H9 (cell line): Measurements from ENCODE around the gene C21orf58. TPM values are rescaled to one million over a fixed set of nuclear protein-coding genes. Genes with fewer than 3 reads are reported as not detected.
A peak's percentile ranks its signal among the peaks of the same experiment; 100 is the strongest.

ENCODE experiments used
- DNase-seq: peaks from one replicate; pipeline ENCODE4 v3.0.0-alpha.2; 2017
- H2AFZ ChIP-seq: one replicate; pipeline ENCODE4 v1.6.1; 2013; ENCODE audit warnings: mild to moderate bottlenecking, low read length, control low read depth, moderate library complexity
- H2AK5ac ChIP-seq: 2 replicates; pipeline ENCODE4 v1.6.1; 2013; ENCODE audit warnings: low read length, control low read depth, mixed read lengths; ENCODE audit not compliant: insufficient read length
- H2BK120ac ChIP-seq: one replicate; pipeline ENCODE4 v1.6.1; 2013; ENCODE audit warnings: low read depth, mild to moderate bottlenecking, low read length, control low read depth, inconsistent platforms; ENCODE audit not compliant: poor library complexity, severe bottlenecking
- H2BK12ac ChIP-seq: 2 replicates; pipeline ENCODE4 v1.6.1; 2013; ENCODE audit warnings: low read length, control low read depth, mixed read lengths, low read depth; ENCODE audit not compliant: insufficient read length
- H2BK15ac ChIP-seq: 2 replicates; pipeline ENCODE4 v1.6.1; 2013; ENCODE audit warnings: low read depth, low read length, control low read depth
- H2BK20ac ChIP-seq: one replicate; pipeline ENCODE4 v1.6.1; 2013; ENCODE audit warnings: low read depth, mild to moderate bottlenecking, low read length, control low read depth, inconsistent platforms; ENCODE audit not compliant: poor library complexity, severe bottlenecking
- H2BK5ac ChIP-seq: 2 replicates; pipeline ENCODE4 v1.6.1; 2013; ENCODE audit warnings: low read length, control low read depth, mixed read lengths; ENCODE audit not compliant: insufficient read length
- H3K14ac ChIP-seq: 2 replicates; pipeline ENCODE4 v1.6.1; 2013; ENCODE audit warnings: low read length, control low read depth; ENCODE audit not compliant: insufficient read depth
- H3K18ac ChIP-seq: 2 replicates; pipeline ENCODE4 v1.6.1; 2013; ENCODE audit warnings: low read depth, mild to moderate bottlenecking, mixed read lengths, low read length, control low read depth; ENCODE audit not compliant: insufficient read length
- H3K23ac ChIP-seq: 2 replicates; pipeline ENCODE4 v1.6.1; 2013; ENCODE audit warnings: low read length, control low read depth, mixed read lengths, low read depth; ENCODE audit not compliant: insufficient read length
- H3K23me2 ChIP-seq: 2 replicates; pipeline ENCODE4 v1.6.1; 2013; ENCODE audit warnings: low read depth, mild to moderate bottlenecking, mixed read lengths, low read length, control low read depth; ENCODE audit not compliant: insufficient read length, poor library complexity, severe bottlenecking
- H3K27ac ChIP-seq: 2 replicates; pipeline ENCODE4 v1.5.1; 2013; ENCODE audit warnings: low read length, control low read depth, mixed read lengths, low read depth; ENCODE audit not compliant: insufficient read length
- H3K27me3 ChIP-seq: 2 replicates; pipeline ENCODE4 v1.6.1; 2013; ENCODE audit warnings: low read length, control low read depth, inconsistent platforms; ENCODE audit not compliant: insufficient read depth
- H3K4ac ChIP-seq: 2 replicates; pipeline ENCODE4 v1.6.1; 2013; ENCODE audit warnings: low read depth, mild to moderate bottlenecking, control low read depth, inconsistent platforms, low read length, moderate library complexity
- H3K4me1 ChIP-seq: 2 replicates; pipeline ENCODE4 v1.6.1; 2013; ENCODE audit warnings: low read length, control low read depth, inconsistent platforms; ENCODE audit not compliant: insufficient read depth
- H3K4me2 ChIP-seq: 2 replicates; pipeline ENCODE4 v1.6.1; 2013; ENCODE audit warnings: low read length, control low read depth, mixed read lengths; ENCODE audit not compliant: insufficient read length, insufficient read depth
- H3K56ac ChIP-seq: 2 replicates; pipeline ENCODE4 v1.6.1; 2013; ENCODE audit warnings: low read depth, mild to moderate bottlenecking, mixed read lengths, low read length, control low read depth; ENCODE audit not compliant: insufficient read length
- H3K79me1 ChIP-seq: 2 replicates; pipeline ENCODE4 v1.6.1; 2013; ENCODE audit warnings: low read depth, mild to moderate bottlenecking, moderate library complexity, low read length, control low read depth, inconsistent platforms; ENCODE audit not compliant: insufficient read depth, poor library complexity, severe bottlenecking
- H3K79me2 ChIP-seq: 2 replicates; pipeline ENCODE4 v1.6.1; 2013; ENCODE audit warnings: low read length, control low read depth, inconsistent platforms; ENCODE audit not compliant: insufficient read depth
- H3K9ac ChIP-seq: 2 replicates; pipeline ENCODE4 v1.6.1; 2013; ENCODE audit warnings: low read length, control low read depth, mixed read lengths; ENCODE audit not compliant: insufficient read length; ENCODE audit errors: extremely low read depth
- H3K9me3 ChIP-seq: one replicate; pipeline ENCODE4 v1.6.1; 2013; ENCODE audit warnings: low read depth, low read length, inconsistent platforms; ENCODE audit not compliant: control insufficient read depth
- H3T11ph ChIP-seq: one replicate; pipeline ENCODE4 v1.6.1; 2013; ENCODE audit warnings: mild to moderate bottlenecking, low read length, control low read depth, inconsistent platforms
- H4K20me1 ChIP-seq: one replicate; pipeline ENCODE4 v1.6.1; 2013; ENCODE audit not compliant: control insufficient read depth, insufficient read length, insufficient read depth
- H4K5ac ChIP-seq: 2 replicates; pipeline ENCODE4 v1.6.1; 2013; ENCODE audit warnings: low read depth, mild to moderate bottlenecking, mixed read lengths, low read length, control low read depth; ENCODE audit not compliant: insufficient read length
- H4K8ac ChIP-seq: replicated peaks from 2 replicates; pipeline ENCODE4 v1.6.1; 2013; ENCODE audit warnings: low read length, control low read depth, mixed read lengths, low read depth; ENCODE audit not compliant: insufficient read length
- H4K91ac ChIP-seq: 2 replicates; pipeline ENCODE4 v1.6.1; 2013; ENCODE audit warnings: low read depth, mild to moderate bottlenecking, moderate library complexity, mixed read lengths, low read length, control low read depth; ENCODE audit not compliant: insufficient read length
- H3K27ac Mint-ChIP-seq, 3 experiments: 2 replicates in 2 of 3; 3 replicates in 1 of 3; pipeline ENCODE4 v1.8.0; 2020 to 2021; ENCODE audit warnings: mixed read lengths in 3 of 3, mild to moderate bottlenecking in 1 of 3, moderate library complexity in 1 of 3
- H3K27me3 Mint-ChIP-seq: 2 replicates; pipeline ENCODE4 v1.8.0; 2021; ENCODE audit warnings: low read depth, mild to moderate bottlenecking, moderate library complexity, mixed read lengths
- H3K36me3 Mint-ChIP-seq, 3 experiments: 2 replicates in 2 of 3; 3 replicates in 1 of 3; pipeline ENCODE4 v1.8.0; 2020 to 2021; ENCODE audit warnings: low read depth in 3 of 3, mixed read lengths in 3 of 3; ENCODE audit not compliant: insufficient read depth in 1 of 3
- H3K4me1 Mint-ChIP-seq, 2 experiments: 2 replicates each; pipeline ENCODE4 v1.8.0; 2020; ENCODE audit warnings: mixed read lengths in 2 of 2
- H3K4me3 Mint-ChIP-seq, 2 experiments: 2 replicates in 1 of 2; 3 replicates in 1 of 2; pipeline ENCODE4 v1.8.0; 2020 to 2021; ENCODE audit warnings: mild to moderate bottlenecking in 2 of 2, mixed read lengths in 2 of 2, moderate library complexity in 1 of 2
- H3K9me3 Mint-ChIP-seq, 2 experiments: 2 replicates in 1 of 2; 3 replicates in 1 of 2; pipeline ENCODE4 v1.8.0; 2020; ENCODE audit warnings: mild to moderate bottlenecking in 2 of 2, mixed read lengths in 2 of 2, moderate library complexity in 1 of 2
- CTCF ChIP-seq: fragments of 200-600 bp; sonication (generic); conservative IDR thresholded peaks from 3 replicates; pipeline ENCODE4 v1.8.0; 2021; ENCODE audit warnings: antibody characterized with exemption, mild to moderate bottlenecking
- WGBS: extraction: QIAGEN DNeasy Blood & Tissue Kit; methylation state at CpG from one replicate; pipeline ENCODE4 v1.1.7; 2013; ENCODE audit warnings: missing lambda C conversion rate, low lambda C conversion rate, mixed read lengths; ENCODE audit not compliant: insufficient read length; ENCODE audit errors: extremely low coverage; 5-methylcytosine and 5-hydroxymethylcytosine counted together
- total RNA-seq: library from RNA; stranded (reverse); gene quantifications from 2 replicates; pipeline ENCODE4 v1.2.1, GENCODE V29; 2021

C21orf58 gene
- total RNA-seq, 1 experiment from 2014 or later: 17.2 TPM

GRCh38 chr21:46287541-46287940 lies 36.1 kb downstream of the C21orf58 start:
- Histone ChIP-seq H3K4me2 (no peak overlapping the region), H3K14ac (no peak overlapping the region), H4K8ac (no peak overlapping the region), H4K5ac (no peak overlapping the region), H2BK120ac (no peak overlapping the region), H3K27ac (no peak overlapping the region), H2AFZ (no peak overlapping the region), H2BK15ac (no peak overlapping the region), H3K79me1 (peaks cover 11% of the 10 kb centered on the region), H3K23me2 (peaks cover 5% of the 10 kb centered on the region), H3K9me3 (no peaks in the 10 kb centered on the region), H3K79me2 (peaks cover 18% of the 10 kb centered on the region; the same call in 1 of the 2 replicates), H3K4me1 (peaks cover 6% of the 10 kb centered on the region; the same call in 1 of the 2 replicates), H3K56ac (no peak overlapping the region), H3K18ac (no peak overlapping the region), H2BK20ac (no peak overlapping the region), H3K27me3 (no peaks in the 10 kb centered on the region), H2BK12ac (no peak overlapping the region), H3T11ph (no peak overlapping the region), H3K4ac (no peak overlapping the region), H2BK5ac (no peak overlapping the region), H4K20me1 (no peaks in the 10 kb centered on the region), H4K91ac (no peak overlapping the region), H3K23ac (no peak overlapping the region), H3K9ac (no peak overlapping the region), H2AK5ac (no peak overlapping the region)
- no peaks in the 10 kb centered on the region; the same call in 1 of the 2 replicates for H3K27me3 Mint-ChIP-seq
- no peak for DNase-seq
- H3K4me1 Mint-ChIP-seq: peaks cover 39 to 49% of the 10 kb centered on the region in 2 experiments
- WGBS: no CpG with 5 or more reads among the region's 10 CpGs
- no peak for TF ChIP-seq CTCF
- H3K27ac Mint-ChIP-seq: peak overlapping the region in 2 of 3 experiments; percentile 35 to 86; a peak in 5 of 7 replicates
- H3K9me3 Mint-ChIP-seq: no peaks in the 10 kb centered on the region; a peak in 1 of 5 replicates
- H3K36me3 Mint-ChIP-seq: peaks cover 34 to 41% (median 40%) of the 10 kb centered on the region in 3 experiments
- H3K4me3 Mint-ChIP-seq: peak overlapping the region; percentile 86 to 88
